ENCODE results near the gene PGAM5. TPM values are rescaled to one million over a fixed set of nuclear protein-coding genes. Genes with fewer than 3 reads are reported as not detected.

PGAM5 gene
- total RNA-seq, 1 experiment from 2014 or later, result 112 TPM

GRCh38 chr12:132720606-132721345 is 10.1 kb downstream of the PGAM5 start:
- Mint-ChIP-seq H3K27me3 (ENCODE audit: low read depth) (no peaks in the 10 kb centered on the region; the same call in 1 of the 2 replicates), H3K9me3 (no peaks in the 10 kb centered on the region), H3K4me1 (no peaks in the 10 kb centered on the region), H3K4me3 (no peak overlapping the region), H3K36me3 (ENCODE audit: insufficient read depth in 1 of 3, low read depth in 3 of 3) (peaks cover 35 to 86% (median 69%) of the 10 kb centered on the region in 3 experiments; a peak in 6 of 7 replicates), H3K27ac (peak overlapping the region in 1 of 3 experiments; percentile 84; a peak in 2 of 7 replicates)
- Histone ChIP-seq H4K20me1 (ENCODE audit: control insufficient read depth, insufficient read depth, insufficient read length) (no peaks in the 10 kb centered on the region), H2BK5ac (ENCODE audit: insufficient read length, low read length) (no peak overlapping the region), H3K4me2 (ENCODE audit: insufficient read depth, insufficient read length, low read length) (no peak overlapping the region), H2BK12ac (ENCODE audit: insufficient read length, low read depth, low read length) (no peak overlapping the region), H3K79me2 (ENCODE audit: insufficient read depth, low read length) (no peaks in the 10 kb centered on the region), H3K9me3 (ENCODE audit: control insufficient read depth, low read depth, low read length) (no peaks in the 10 kb centered on the region), H3K4ac (ENCODE audit: low read depth, low read length) (no peak overlapping the region), H4K8ac (replicated peaks; ENCODE audit: insufficient read length, low read depth, low read length) (no peak overlapping the region), H3T11ph (ENCODE audit: low read length) (no peak overlapping the region), H3K9ac (ENCODE audit: extremely low read depth, insufficient read length, low read length) (no peak overlapping the region), H2AFZ (ENCODE audit: low read length) (no peak overlapping the region), H3K14ac (ENCODE audit: insufficient read depth, low read length) (no peak overlapping the region), H4K5ac (ENCODE audit: insufficient read length, low read depth, low read length) (no peak overlapping the region), H3K27me3 (ENCODE audit: insufficient read depth, low read length) (no peaks in the 10 kb centered on the region), H3K18ac (ENCODE audit: insufficient read length, low read depth, low read length) (no peak overlapping the region), H4K91ac (ENCODE audit: insufficient read length, low read depth, low read length) (no peak overlapping the region), H2BK120ac (ENCODE audit: low read depth, low read length, poor library complexity, severe bottlenecking) (no peak overlapping the region), H3K23me2 (ENCODE audit: insufficient read length, low read depth, low read length, poor library complexity, severe bottlenecking) (no peaks in the 10 kb centered on the region), H3K27ac (ENCODE audit: insufficient read length, low read depth, low read length) (no peak overlapping the region), H2BK15ac (ENCODE audit: low read depth, low read length) (no peak overlapping the region), H3K56ac (ENCODE audit: insufficient read length, low read depth, low read length) (no peak overlapping the region), H2BK20ac (ENCODE audit: low read depth, low read length, poor library complexity, severe bottlenecking) (no peak overlapping the region), H3K23ac (ENCODE audit: insufficient read length, low read depth, low read length) (no peak overlapping the region), H3K79me1 (ENCODE audit: insufficient read depth, low read depth, low read length, poor library complexity, severe bottlenecking) (no peaks in the 10 kb centered on the region), H2AK5ac (ENCODE audit: insufficient read length, low read length) (no peak overlapping the region), H3K4me1 (ENCODE audit: insufficient read depth, low read length) (no peaks in the 10 kb centered on the region)
- no peak for DNase-seq
- no CpG with 5 or more reads among the region's 25 CpGs for WGBS (ENCODE audit: extremely low coverage, insufficient read length, low lambda C conversion rate)
- no peak for TF ChIP-seq CTCF (conservative IDR thresholded peaks at IDR 0.05)

Measured in H9 (cell line).